ENCODE results near the gene RNF5. TPM values are rescaled to one million over a fixed set of nuclear protein-coding genes. Genes with fewer than 3 reads are reported as not detected.
"Not testable (repeated sequence)": the region's sequence is repeated elsewhere in the genome, so short reads cannot be mapped to it uniquely, and the experiment has no call there.

The RNF5 gene
- polyA plus RNA-seq, 1 of the 3 experiments (the other 2 are of a cell fraction) = 110 TPM

- TF ChIP-seq CTCF (IDR thresholded peaks at IDR 0.05) = no peak
- TF ChIP-seq POLR2AphosphoS5 (IDR thresholded peaks at IDR 0.05; ENCODE audit: low read depth, low read length) = no peak
- TF ChIP-seq, protein P1, sequence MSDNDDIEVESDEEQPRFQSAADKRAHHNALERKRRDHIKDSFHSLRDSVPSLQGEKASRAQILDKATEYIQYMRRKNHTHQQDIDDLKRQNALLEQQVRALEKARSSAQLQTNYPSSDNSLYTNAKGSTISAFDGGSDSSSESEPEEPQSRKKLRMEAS (IDR thresholded peaks at IDR 0.05; ENCODE audit: low read depth) = no peak
- TF ChIP-seq MXI1 (IDR thresholded peaks at IDR 0.05; ENCODE audit: low read depth, low read length) = no peak
- no peak for TF ChIP-seq ZBTB33 (IDR thresholded peaks at IDR 0.05; ENCODE audit: borderline replicate concordance, low read depth)
- TF ChIP-seq TAF1 (IDR thresholded peaks at IDR 0.05; ENCODE audit: borderline replicate concordance, low read depth, low read length) = no peak
- no peak for TF ChIP-seq TEAD4 (IDR thresholded peaks at IDR 0.05; ENCODE audit: borderline replicate concordance, insufficient read depth)
- no peak for TF ChIP-seq FOXJ3 (CRISPR knock-in tag; IDR thresholded peaks at IDR 0.05)
- no peak for TF ChIP-seq FOXM1 (IDR thresholded peaks at IDR 0.05; ENCODE audit: low read depth)
- no peak for TF ChIP-seq GATA2 (CRISPR knock-in tag; IDR thresholded peaks at IDR 0.05)
Observed at GRCh38 chr6:32191696-32192607, 13.7 kb downstream of the RNF5 start (continued).

DNA sequence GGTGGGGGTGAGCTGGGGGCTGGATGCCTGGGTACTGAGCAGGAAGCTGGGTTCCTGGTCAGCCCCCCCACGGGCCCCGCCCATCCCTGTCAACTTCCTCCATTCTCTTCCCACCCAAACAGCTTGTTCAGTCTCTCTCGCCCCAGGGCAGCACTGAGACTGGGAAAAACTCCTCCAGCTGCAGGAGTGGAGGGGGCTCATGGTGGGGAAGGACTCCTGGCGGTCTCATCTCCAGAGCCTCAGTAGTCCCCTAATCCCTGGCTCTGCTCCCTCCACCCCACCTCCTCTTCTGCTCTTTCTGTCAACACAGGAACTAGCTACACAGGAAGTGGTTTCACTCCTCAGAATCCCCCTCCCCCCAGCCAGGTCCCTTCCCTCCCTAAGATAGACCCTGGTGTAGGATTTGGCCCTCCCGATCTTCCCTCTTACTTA, 14.4 kb downstream of the RNF5 start, which contains the start of gene GPSM3:
TSS of gene GPSM3 (minus strand) at position 36 of the 432 bp plus-strand sequence. CDS start 130 bp downstream, outside the sequence.
- H3K4me3 ChIP-seq (ENCODE audit: low read depth in 2 of 2, low read length in 1 of 2) = no peak within 1 kb of the TSS
- TF ChIP-seq TCF12 (IDR thresholded peaks at IDR 0.05) = no peak
- no peak for TF ChIP-seq EP300 (IDR thresholded peaks at IDR 0.05; ENCODE audit: borderline replicate concordance in 1 of 2, low read depth in 1 of 2, low read length in 1 of 2)
- no peak for TF ChIP-seq FOSL2 (IDR thresholded peaks at IDR 0.05; ENCODE audit: borderline replicate concordance, low read depth)
- TF ChIP-seq NRF1 (IDR thresholded peaks at IDR 0.05; ENCODE audit: low read depth, low read length) = no peak
- no peak for TF ChIP-seq TAF1 (IDR thresholded peaks at IDR 0.05; ENCODE audit: borderline replicate concordance, low read depth, low read length)
- TF ChIP-seq POLR2AphosphoS5 (IDR thresholded peaks at IDR 0.05; ENCODE audit: low read depth, low read length) = no peak
- TF ChIP-seq NFIC (IDR thresholded peaks at IDR 0.05; ENCODE audit: borderline replicate concordance) = no peak
- TF ChIP-seq GABPA (IDR thresholded peaks at IDR 0.05; ENCODE audit: low read depth) = peak; percentile 35; the same call in 1 of the 2 replicates
- no peak for TF ChIP-seq CTCF (IDR thresholded peaks at IDR 0.05)
- H3K9ac ChIP-seq = no peak within 1 kb of the TSS
- H2AFZ ChIP-seq (ENCODE audit: low read depth) = no peak within 1 kb of the TSS
- WGBS (ENCODE audit: low lambda C conversion rate) = 83% methylated on average over 4 of the region's 5 CpGs
- peaks cover 1 to 2% of the 10 kb centered on the region in 2 experiments for H3K36me3 ChIP-seq (replicated peaks in 1 of 2; ENCODE audit: control insufficient read depth in 1 of 2, insufficient read depth in 2 of 2, low read length in 1 of 2)
- H3K79me2 ChIP-seq (ENCODE audit: insufficient read depth) = peaks cover 21% of the 10 kb centered on the region
- peaks cover 6 to 34% of the 10 kb centered on the region in 2 experiments; a peak in 1 of 4 replicates for H3K4me1 ChIP-seq (ENCODE audit: control insufficient read depth in 1 of 2, insufficient read depth in 2 of 2, low read depth in 1 of 2, low read length in 1 of 2)
- H3K27me3 ChIP-seq (ENCODE audit: insufficient read depth) = no peaks in the 10 kb centered on the region
- H3K9me3 ChIP-seq = no peaks in the 10 kb centered on the region
- CTCF ChIA-PET = interaction anchor here (1.6 kb wide), 1 partner anchor 74 kb away, joined by 4 read pairs; no protein-coding TSS in a partner anchor
- no peaks in the 10 kb centered on the region for H4K20me1 ChIP-seq (ENCODE audit: insufficient read depth)
- POLR2A ChIA-PET = no interaction called here
- H3K4me2 ChIP-seq = 0 out of 2 replicates have a peak within 1 kb of the TSS, but pooled peaks have one; percentile 10
- H3F3A ChIP-seq (replicated peaks; ENCODE audit: insufficient read depth) = peaks cover 15% of the 10 kb centered on the region
- no peak for DNase-seq
- peak within 1 kb of the TSS in 1 of 2 experiments; percentile 29; a peak in 1 of 4 replicates for H3K27ac ChIP-seq (ENCODE audit: low read depth in 2 of 2, low read length in 1 of 2)
- H3K9me2 ChIP-seq = no peaks in the 10 kb centered on the region

- H3K9ac ChIP-seq; DNase-seq; H3K9me2 ChIP-seq; H4K20me1 ChIP-seq (ENCODE audit: insufficient read depth); POLR2A ChIA-PET; H2AFZ ChIP-seq (ENCODE audit: low read depth); H3K27ac ChIP-seq (ENCODE audit: low read depth in 2 of 2, low read length in 1 of 2); H3K9me3 ChIP-seq; H3K27me3 ChIP-seq (ENCODE audit: insufficient read depth); H3K36me3 ChIP-seq (replicated peaks in 1 of 2; ENCODE audit: control insufficient read depth in 1 of 2, insufficient read depth in 2 of 2, low read length in 1 of 2); H3K4me2 ChIP-seq; H3K4me3 ChIP-seq (ENCODE audit: low read depth in 2 of 2, low read length in 1 of 2): not testable (repeated sequence)
- CTCF ChIA-PET = interaction anchor here (1.6 kb wide), 1 partner anchor 74 kb away, joined by 4 read pairs; no protein-coding TSS in a partner anchor
- H3F3A ChIP-seq (replicated peaks; ENCODE audit: insufficient read depth) = peaks cover 15% of the 10 kb centered on the region
- 85% methylated on average over 12 of the region's 13 CpGs for WGBS (ENCODE audit: low lambda C conversion rate)
- peaks cover 16% of the 10 kb centered on the region for H3K79me2 ChIP-seq (ENCODE audit: insufficient read depth)
- peaks cover 6 to 34% of the 10 kb centered on the region in 2 experiments; a peak in 1 of 4 replicates for H3K4me1 ChIP-seq (ENCODE audit: control insufficient read depth in 1 of 2, insufficient read depth in 2 of 2, low read depth in 1 of 2, low read length in 1 of 2)
Observed at GRCh38 chr6:32193096-32193495, 14.9 kb downstream of the RNF5 start.

Data from SK-N-SH (cell line).